NCI-H510A (cell line): ENCODE results near the gene ADGRL3.
"Not testable (repeated sequence)": the region's sequence is repeated elsewhere in the genome, so short reads cannot be mapped to it uniquely, and the experiment has no call there.

Experiments used
- DNase-seq: peaks from one replicate; lab custom pipeline; 2025; lab: John Stamatoyannopoulos, UW

ADGRL3 gene

DNA sequence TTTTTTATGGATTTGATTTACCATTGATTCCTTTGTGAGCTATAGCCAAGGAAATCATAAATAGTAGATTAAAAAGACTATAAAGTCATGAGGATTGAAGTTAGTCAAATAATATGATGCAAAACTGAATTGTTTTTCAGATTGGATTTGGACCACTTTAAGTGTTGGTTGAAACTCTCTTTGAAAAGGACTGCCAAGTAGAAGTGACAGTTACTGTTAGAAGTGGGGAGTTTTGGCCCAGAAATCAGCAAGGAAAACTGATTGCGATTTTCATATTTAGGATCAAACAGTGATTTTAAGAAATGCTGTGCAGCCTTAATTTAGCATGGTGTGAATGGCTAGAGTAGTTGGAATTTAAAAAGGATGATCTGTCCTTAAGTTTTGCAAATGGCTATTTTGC lies 4.9 kb downstream of the ADGRL3 start:
- no peak for DNase-seq

DNA sequence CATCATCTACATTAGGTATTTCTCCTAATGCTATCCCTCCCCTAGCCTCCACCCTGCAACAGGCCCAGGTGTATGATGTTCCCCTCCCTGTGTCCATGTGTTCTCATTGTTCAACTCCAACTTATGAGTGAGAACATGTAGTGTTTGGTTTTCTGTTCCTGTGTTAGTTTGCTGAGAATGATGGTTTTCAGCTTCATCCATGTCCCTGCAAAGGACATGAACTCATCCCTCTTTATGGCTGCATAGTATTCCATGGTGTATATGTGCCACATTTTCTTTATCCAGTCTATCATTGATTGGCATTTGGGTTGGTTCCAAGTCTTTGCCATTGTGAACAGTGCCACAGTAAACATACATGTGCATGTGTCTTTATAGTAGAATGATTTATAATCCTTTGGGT lies 7.0 kb downstream of the ADGRL3 start:
- DNase-seq: not testable (repeated sequence)

DNA sequence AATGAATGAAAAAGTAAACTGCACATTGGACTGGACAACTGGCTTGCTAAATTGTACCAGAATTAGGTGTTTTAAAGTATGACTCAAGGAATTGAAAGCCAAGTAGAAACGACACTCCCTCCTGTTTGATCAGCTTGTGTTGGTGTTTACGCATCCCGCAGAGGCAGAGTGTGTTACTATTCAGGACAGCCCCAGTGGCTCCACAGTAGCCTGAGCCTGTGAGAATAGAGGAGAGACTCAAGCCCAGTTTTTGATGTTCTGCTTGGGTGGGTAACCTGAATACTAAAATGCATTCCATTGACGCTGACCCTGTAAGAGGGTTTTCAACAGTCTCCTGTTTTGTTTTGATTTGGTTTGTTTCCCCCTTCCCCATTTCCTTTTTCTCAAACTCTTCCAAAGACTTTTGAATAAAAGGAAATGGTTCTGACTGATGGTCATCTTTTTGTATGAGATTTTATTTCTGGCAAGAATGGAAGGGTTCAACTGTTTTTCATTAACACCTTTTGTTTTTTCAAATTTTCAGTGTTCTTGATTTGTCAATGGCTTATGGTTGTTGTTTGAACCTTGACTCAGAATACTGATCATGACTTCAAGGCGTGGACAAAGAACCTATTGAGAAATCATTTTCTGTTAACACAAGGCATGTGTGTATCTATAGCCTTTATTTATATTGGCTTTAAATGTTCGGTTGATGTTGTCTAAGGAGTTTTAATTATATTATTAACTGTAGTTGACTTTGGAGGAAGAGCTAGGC lies 10.2 kb downstream of the ADGRL3 start:
- no peak for DNase-seq

DNA sequence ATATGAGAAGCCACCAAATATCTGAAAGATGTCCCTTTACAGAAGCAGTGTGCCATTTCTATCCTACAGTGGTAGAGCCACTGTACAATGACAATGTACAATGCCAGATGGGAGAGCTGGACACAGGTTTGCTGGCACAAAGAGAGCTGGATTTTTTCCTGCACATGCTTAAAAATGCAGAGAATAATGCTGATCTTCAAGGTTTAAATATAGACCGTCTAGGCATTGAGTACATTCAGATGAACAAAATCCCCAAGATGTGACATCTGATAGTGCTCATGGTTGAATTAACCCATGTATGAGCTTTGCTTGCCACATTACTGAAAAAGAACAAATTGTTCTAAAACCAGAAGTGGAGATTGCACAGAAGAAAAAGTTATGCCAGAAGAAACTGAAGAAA lies 11.7 kb downstream of the ADGRL3 start:
- no peak for DNase-seq

DNA sequence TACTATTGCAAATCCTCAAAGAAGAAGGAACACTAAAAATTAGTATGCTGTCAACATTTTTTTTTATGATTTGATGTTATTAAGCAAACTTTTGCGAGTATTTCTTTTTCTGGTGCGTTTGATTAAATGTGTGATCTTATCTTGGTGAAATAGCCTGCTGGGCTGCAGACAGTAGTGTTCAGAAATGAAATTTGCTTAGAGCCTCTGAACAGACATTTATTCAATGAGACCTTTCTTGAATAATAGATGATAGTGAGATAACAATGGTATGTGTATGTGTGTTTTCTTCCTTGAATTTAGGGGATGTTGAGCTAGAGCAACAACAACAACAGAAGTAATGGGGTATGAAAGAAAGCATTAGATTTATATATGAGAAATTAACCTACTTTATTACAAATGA lies 12.7 kb downstream of the ADGRL3 start:
- no peak for DNase-seq

DNA sequence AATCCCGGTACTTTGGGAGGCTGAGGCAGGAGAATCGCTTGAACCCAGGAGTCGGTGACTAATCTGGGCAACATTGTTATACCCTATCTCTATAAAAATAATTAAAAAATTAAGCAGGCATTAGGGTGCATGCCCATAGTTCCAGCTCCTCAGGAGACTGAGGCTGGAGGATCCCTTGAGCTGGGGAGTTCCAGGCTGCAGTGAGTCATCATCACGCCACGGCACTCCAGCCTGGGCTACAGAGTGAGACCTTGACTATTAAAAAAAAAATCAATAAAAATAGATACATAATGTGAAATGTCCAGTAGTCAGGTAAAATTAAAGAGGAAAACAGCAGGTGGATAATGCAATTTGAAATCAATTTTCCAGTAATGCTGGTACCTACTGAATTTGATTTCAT lies 14.6 kb downstream of the ADGRL3 start:
- DNase-seq: no peak

DNA sequence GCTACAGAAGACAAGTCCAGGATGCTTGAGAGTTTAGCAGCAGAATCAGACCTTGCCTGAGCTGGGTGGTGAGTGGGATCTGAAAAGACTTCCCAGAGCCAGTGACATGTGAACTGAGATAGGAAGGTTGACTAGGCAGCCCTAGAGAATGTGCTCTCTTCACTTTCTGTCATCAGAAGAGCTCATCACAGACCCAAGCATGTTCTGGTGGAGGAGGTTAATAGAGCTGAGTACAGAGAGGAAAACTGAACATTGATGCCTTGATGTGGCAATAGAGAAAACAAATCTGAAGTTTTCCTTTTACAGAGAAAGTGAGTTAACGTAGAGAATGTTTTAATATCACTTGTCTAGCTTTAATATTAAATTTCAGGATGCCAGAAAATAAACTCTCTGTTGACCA lies 17.1 kb downstream of the ADGRL3 start:
- DNase-seq: no peak

DNA sequence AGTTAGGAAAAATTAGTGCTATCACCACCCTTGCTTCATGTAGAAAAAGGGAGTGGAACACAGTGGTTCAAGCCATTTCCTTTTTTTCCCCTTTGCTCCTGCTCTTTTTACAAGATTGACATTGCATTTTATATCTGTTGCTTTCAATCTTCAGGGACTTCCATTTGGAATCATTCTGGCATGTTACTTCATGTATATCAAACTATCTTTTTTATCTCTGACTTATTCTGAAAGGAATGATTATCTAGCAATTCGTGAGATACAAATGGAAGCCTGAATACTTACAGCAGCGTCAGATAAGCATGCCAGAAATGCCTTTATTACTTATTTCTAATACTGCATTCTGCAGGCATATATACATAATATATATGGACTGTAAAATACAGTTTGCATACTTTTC lies 20.4 kb downstream of the ADGRL3 start:
- DNase-seq: no peak

DNA sequence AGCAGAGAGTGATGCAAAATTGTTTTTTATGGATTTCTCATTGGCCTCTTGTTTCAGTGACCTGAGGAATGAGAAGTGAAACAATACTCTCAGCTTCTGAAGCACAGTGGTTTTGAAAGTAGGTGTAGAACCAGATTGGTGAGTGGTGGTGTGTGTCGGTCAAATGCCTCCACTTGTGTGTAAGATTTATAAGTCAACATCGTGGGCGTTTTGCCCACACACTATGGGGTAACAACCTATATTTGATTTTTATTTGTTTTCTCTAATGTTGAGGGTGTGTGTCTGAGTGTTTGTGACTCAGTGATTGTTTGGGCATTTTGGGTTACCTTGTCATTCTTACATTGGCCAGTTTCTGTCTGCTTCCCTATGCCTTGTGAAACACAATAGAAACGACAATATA lies 23.3 kb downstream of the ADGRL3 start:
- no peak for DNase-seq

DNA sequence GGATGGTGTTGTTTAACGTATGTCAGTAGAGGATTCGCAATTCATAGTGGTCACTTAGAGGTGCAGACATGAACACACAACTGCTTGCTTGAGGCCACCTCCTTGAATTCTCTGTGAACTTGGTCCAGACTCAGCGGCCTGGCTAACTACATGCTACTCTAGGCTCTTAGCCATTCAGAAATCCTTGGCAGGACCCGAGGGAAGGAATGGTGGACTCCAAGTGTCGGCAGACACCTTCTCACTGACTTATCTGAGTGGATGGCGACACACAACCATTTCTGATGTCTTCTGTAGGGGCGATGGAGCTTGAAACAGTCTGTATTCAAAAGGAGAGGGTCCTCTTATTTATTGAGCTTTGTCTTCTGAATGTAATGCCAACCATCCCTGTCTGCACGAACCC lies 24.4 kb downstream of the ADGRL3 start:
- no peak for DNase-seq

DNA sequence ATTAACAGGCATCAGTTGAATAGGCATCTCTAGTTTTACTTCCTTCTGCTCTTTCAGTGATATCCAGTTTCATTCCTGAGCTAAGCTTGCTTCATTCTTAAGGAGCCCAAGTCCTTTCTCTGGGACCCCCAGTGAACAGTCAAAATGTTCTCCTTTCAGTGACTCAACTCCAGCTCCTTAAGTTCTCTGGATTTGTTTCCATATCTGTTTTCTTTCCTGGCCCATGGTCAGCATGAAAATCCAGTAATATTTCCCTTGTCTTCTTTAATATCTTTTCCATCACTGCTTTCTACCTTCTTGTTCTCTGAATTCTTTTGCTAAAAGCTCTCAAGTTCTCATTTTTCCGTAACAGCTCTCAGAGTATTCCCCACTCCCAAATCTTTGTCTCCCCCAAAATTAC lies 25.5 kb downstream of the ADGRL3 start:
- DNase-seq: no peak

DNA sequence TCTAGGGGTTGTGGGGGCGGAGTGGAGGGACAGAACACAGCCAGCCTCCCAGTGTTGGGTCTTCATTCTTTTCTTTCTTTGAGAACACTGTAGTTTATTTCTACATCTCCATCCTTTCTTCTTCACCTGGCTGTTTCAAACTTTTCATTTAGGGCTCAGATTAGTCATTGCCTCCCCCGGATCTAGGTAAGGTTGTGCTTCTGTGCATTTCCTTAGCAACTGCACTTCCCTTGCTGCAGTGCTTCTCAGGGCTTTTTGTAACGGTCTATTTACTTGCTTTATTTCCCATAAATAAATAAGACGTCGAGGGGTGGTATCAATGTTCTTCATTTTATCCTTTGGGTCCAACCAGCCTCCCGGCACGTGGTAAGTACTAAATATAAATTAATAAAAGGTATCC lies 31.3 kb downstream of the ADGRL3 start:
- no peak for DNase-seq

DNA sequence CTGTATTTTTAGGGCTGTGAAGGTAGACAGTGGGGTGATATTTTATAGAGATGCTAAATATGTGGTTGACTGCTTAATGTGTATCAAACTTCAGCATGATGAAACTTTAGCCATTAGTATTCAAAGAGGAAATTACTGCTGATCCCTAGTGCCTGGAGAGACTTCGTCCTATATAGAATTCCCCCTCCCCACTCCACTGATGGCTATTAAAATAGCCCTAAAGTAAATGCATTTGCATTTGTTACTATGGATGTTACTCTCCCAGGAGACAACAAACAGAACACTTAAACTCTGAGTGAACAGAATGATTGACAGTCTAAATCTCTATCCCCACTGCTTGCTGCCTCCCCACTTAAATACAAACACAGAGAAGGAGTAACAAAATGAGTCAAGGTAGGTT lies 39.1 kb downstream of the ADGRL3 start:
- no peak for DNase-seq

DNA sequence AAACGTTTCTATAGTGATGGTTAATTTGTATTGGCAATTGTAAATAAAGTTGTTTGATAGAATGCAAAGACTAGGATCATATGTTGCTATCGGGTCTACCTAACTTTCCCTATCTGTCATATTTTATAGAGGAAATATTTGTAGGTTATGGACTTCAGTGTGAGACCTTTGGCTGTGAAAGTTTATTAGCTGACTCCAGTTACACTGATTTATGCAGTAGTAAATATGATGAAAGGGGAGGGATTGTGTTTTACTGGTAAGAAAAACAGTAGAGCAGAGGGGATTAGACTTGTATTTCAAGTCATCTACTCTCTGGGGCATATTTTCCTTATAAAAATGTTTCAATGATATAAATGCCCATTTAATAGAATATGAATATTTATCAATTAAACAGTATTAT lies 43.8 kb downstream of the ADGRL3 start:
- DNase-seq: no peak

DNA sequence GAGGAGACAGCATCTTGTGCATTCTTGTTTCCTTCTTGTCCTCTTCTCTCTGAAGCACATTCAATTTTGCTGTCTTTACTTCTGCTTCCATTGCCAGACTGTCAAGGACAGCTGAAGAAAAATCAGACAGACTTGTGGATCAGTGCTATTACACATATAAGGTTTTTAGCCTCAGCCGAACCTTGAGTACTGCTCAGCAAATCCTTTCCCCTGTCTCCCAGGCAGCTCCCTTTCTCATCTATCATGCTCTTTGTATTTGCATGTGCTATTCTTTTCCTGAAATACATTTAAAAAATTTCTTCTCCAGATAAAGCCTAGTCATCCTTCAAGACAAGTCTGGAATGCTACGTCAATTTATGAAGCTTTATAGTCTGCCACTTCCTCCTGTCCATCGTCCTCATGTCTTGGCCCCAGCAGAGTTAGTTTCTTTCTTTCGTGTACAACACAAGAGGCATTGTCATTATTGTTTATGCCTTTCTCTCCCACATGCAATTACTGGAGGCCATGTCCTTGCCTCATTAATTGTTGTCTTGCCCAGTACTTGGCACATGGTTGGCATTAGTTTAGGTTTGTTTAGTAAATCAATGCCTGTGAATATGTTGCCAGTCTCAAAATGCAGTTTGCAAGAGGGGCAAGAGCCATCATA lies 45.1 kb downstream of the ADGRL3 start:
- no peak for DNase-seq

DNA sequence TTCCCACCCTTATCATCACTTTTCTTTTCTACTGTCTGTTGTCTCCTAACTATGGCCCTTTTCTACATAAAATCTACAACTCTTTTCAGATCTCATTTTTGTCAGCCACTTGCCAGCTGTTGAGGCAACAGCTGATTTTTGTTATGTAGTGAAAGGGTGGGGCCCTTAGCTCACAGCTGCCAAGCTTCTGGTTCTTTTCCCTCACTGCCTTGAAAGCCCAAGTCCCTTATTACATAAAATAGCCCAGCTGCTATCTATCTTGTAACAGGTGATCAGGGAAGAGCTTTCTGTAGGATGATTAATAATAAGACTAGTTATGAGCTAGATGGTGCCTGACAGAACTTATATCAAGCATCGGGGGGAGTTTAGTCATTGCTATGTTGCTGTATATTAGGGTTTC lies 45.9 kb downstream of the ADGRL3 start:
- no peak for DNase-seq

DNA sequence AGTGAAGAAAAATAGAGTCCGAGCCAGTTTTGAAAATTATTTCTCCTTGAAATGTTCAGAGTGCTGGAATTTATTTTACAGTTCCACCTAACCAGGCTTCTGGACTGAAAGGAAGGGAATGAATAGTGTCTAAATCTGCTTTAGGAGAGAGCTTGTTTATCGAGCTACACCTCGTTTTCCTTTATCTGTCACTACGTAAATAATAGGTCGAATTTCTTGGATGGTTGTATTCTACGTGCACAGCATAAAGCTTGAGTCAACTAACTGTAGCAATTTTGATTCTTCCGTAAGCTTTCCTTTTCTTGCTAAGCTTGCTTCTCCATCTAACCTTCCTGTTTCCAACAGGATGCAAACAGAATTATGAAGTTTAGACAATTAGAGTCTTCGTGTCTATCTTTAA lies 48.6 kb downstream of the ADGRL3 start:
- DNase-seq: no peak

DNA sequence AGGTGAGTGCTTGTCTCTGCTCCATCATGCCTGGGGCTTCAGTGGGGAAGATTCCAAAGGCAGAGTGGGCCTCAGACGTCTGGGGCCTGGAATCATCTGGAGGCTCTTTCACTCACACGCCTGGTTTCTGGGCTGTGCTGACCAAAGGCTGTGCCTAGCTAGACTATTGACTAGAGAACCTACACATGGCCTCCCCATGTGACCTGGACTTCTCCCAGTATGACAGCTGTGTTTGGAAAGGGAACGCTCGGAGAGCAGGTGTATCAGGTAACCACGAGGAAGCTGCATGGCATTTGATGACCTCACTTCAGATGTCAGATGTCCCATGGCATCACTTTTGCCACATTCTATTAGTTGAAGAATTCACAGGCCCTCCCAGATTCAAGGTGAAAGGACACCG lies 51.0 kb downstream of the ADGRL3 start:
- peak; percentile 69 for DNase-seq

DNA sequence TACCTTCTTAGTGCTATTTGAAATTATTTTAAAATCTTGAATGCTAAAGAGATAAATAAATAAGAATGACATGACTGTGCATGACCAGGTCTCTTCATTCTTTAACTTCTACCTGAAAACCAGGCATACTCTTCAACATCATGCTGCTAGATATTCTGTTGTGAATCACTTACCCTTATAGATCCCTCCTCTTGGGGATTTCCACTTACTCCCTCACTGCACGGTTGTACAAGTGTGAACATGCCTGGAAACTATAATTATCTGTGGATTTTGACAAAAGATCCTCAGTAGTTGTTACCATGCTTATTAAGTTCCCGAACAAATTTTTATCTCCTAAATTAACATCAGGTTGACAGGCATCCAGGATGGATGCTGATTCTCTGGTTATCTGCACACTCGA lies 54.3 kb downstream of the ADGRL3 start:
- DNase-seq: no peak

DNA sequence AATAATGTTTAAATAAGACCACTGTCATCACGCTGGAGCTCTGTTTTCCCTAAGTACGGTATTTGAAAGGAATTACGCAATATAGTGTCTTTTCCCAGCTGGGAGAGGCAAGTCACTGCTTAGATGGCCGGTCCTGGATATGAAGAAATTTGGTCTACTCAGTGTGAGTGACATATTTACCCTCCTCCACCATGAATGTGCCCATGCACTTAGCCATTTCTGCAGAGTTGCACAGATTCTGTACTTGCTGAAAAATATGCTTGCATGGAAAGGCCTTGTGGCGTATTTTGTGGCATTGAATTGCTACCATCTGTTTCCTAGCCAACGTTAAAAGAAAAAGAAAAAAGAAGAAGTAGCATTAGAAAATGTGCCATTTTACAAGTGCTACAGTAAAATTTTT lies 73.1 kb downstream of the ADGRL3 start:
- DNase-seq: no peak

DNA sequence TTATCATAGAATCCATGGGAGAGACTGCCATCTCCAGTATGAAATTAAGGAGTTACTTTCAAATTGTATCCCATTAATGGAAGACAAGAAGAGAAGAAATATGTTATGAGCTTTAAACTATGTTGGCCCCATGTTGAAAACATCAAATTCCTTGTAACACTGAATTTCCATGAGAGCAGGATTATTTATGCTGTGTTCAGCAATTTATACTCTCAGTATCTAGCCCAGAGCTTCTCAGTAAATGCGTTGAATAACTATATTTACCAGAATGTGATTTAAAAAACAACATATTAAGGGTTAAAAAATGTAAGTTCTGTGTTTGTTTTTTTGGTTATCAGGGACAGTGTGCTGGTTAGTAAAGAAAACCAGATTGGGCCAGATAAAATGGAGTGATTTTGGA lies 74.2 kb downstream of the ADGRL3 start:
- DNase-seq: no peak

DNA sequence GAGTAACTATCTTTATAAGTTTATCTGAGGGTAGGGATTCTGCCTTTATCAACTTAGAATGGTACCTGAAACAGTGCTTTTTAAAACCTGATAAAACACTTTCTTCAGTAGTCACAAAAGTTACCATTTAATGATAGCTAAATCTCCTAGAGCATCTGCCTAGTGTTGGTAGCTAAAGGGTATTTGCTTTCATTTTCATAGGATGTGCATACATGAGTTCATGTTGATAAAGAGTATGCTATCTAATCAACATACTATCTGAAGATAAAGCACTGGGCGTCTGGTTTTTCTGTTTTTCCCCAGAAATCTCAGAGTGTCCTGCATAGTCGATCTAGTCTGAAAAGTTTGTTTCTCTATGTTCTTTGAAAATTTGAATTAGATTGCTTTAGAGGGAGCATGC lies 75.1 kb downstream of the ADGRL3 start:
- no peak for DNase-seq

DNA sequence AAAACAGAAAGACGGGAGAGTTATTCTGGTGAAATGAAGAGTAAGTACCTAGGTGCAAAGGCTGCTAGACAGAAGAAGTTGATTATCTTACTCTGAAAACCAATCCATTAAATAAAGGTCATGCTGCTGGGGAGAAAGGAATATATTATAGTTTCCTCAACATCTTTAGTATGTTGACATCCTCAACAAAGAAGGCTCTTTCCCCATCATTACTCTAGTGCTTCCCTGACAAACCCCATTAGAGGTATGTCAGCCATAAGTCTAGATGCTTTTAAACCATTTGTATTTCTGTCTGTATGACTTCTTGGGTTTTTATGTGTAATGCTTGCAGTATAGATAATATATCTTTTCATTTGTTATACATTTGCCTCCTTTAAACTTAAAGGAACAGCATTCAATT lies 75.9 kb downstream of the ADGRL3 start:
- DNase-seq: no peak
